ENCODE measurements around the gene CHEK1.

CHEK1 gene

DNA sequence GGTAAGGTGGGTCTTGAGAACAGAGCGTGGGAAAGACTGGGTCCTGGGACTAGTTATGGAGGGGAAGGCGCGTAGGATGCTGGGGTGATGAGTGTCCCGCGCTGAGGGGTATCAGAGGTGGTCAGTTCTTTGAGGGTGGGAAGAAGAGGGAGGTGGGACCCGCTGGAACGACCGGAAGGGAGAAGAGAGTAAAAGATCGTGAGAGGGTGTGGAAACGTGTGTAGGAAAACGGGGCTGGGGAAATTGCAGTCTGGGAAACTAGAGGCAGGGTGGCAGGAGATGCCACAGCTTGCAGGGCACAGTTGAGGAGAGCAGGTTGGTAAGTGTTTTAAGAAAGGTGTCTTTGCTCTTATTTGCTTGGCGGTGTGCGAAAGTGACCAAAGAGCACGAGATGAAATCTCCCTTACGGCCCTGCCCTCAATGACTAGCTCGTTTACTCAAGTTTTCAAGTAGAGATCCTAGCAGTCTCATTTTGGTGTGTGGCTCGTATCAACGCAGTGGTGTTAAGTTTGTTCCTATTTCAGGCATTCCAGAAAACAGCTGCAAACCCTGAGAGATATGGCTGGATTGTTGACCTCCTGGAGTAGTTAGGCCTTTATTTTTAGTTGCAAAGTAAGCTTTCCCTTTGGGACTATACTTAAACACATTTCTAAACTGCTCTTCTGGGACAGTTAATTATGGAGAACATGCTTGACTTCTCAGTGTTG, 31.7 kb upstream of the CHEK1 start:
- peaks cover 15% of the 10 kb centered on the region for H3K36me3 ChIP-seq (ENCODE audit: control insufficient read depth, insufficient read depth, low read length, severe bottlenecking)
- H3K27me3 ChIP-seq (replicated peaks; ENCODE audit: control insufficient read depth, insufficient read depth, low read length) = no peaks in the 10 kb centered on the region
- peaks cover 13% of the 10 kb centered on the region for H3K4me1 ChIP-seq (ENCODE audit: control insufficient read depth, insufficient read depth, low read length)
- H3K9me3 ChIP-seq (ENCODE audit: control insufficient read depth, low read length) = no peaks in the 10 kb centered on the region
- peak overlapping the region; percentile 100 for H3K4me3 ChIP-seq (ENCODE audit: low read length)
- peak overlapping the region; percentile 99 for H3K9ac ChIP-seq (ENCODE audit: low read length)
- DNase-seq (ENCODE audit: low read depth) = peak; percentile 67

GRCh38 chr11:125594958-125595357, 30.0 kb upstream of the CHEK1 start:
- no peak overlapping the region for H3K4me3 ChIP-seq (ENCODE audit: low read length)
- H3K27me3 ChIP-seq (replicated peaks; ENCODE audit: control insufficient read depth, insufficient read depth, low read length) = no peaks in the 10 kb centered on the region
- DNase-seq (ENCODE audit: low read depth) = no peak
- H3K4me1 ChIP-seq (ENCODE audit: control insufficient read depth, insufficient read depth, low read length) = peaks cover 13% of the 10 kb centered on the region
- H3K36me3 ChIP-seq (ENCODE audit: control insufficient read depth, insufficient read depth, low read length, severe bottlenecking) = peaks cover 26% of the 10 kb centered on the region
- no peak overlapping the region for H3K9ac ChIP-seq (ENCODE audit: low read length)
- H3K9me3 ChIP-seq (ENCODE audit: control insufficient read depth, low read length) = no peaks in the 10 kb centered on the region

GRCh38 chr11:125600663-125601062, 24.3 kb upstream of the CHEK1 start:
- H3K9me3 ChIP-seq (ENCODE audit: control insufficient read depth, low read length) = no peaks in the 10 kb centered on the region
- no peaks in the 10 kb centered on the region for H3K27me3 ChIP-seq (replicated peaks; ENCODE audit: control insufficient read depth, insufficient read depth, low read length)
- H3K4me1 ChIP-seq (ENCODE audit: control insufficient read depth, insufficient read depth, low read length) = no peaks in the 10 kb centered on the region
- no peak for DNase-seq (ENCODE audit: low read depth)
- H3K4me3 ChIP-seq (ENCODE audit: low read length) = no peak overlapping the region
- peaks cover 73% of the 10 kb centered on the region for H3K36me3 ChIP-seq (ENCODE audit: control insufficient read depth, insufficient read depth, low read length, severe bottlenecking)
- H3K9ac ChIP-seq (ENCODE audit: low read length) = no peak overlapping the region

GRCh38 chr11:125603207-125603606, 21.8 kb upstream of the CHEK1 start:
- H3K27me3 ChIP-seq (replicated peaks; ENCODE audit: control insufficient read depth, insufficient read depth, low read length) = no peaks in the 10 kb centered on the region
- H3K4me3 ChIP-seq (ENCODE audit: low read length) = no peak overlapping the region
- peak; percentile 62 for DNase-seq (ENCODE audit: low read depth)
- no peaks in the 10 kb centered on the region for H3K9me3 ChIP-seq (ENCODE audit: control insufficient read depth, low read length)
- H3K9ac ChIP-seq (ENCODE audit: low read length) = no peak overlapping the region
- H3K4me1 ChIP-seq (ENCODE audit: control insufficient read depth, insufficient read depth, low read length) = no peaks in the 10 kb centered on the region
- peaks cover 84% of the 10 kb centered on the region for H3K36me3 ChIP-seq (ENCODE audit: control insufficient read depth, insufficient read depth, low read length, severe bottlenecking)

GRCh38 chr11:125605417-125605816, 19.5 kb upstream of the CHEK1 start:
- Histone ChIP-seq H3K4me3 (ENCODE audit: low read length) (no peak overlapping the region), H3K9me3 (ENCODE audit: control insufficient read depth, low read length) (no peaks in the 10 kb centered on the region), H3K9ac (ENCODE audit: low read length) (no peak overlapping the region), H3K27me3 (replicated peaks; ENCODE audit: control insufficient read depth, insufficient read depth, low read length) (no peaks in the 10 kb centered on the region), H3K4me1 (ENCODE audit: control insufficient read depth, insufficient read depth, low read length) (no peaks in the 10 kb centered on the region), H3K36me3 (ENCODE audit: control insufficient read depth, insufficient read depth, low read length, severe bottlenecking) (peaks cover 92% of the 10 kb centered on the region)
- DNase-seq (ENCODE audit: low read depth) = no peak

GRCh38 chr11:125609545-125609944, 15.4 kb upstream of the CHEK1 start:
- no peak for DNase-seq (ENCODE audit: low read depth)
- H3K4me3 ChIP-seq (ENCODE audit: low read length) = no peak overlapping the region
- peaks cover 99% of the 10 kb centered on the region for H3K36me3 ChIP-seq (ENCODE audit: control insufficient read depth, insufficient read depth, low read length, severe bottlenecking)
- no peaks in the 10 kb centered on the region for H3K27me3 ChIP-seq (replicated peaks; ENCODE audit: control insufficient read depth, insufficient read depth, low read length)
- no peak overlapping the region for H3K9ac ChIP-seq (ENCODE audit: low read length)
- no peaks in the 10 kb centered on the region for H3K4me1 ChIP-seq (ENCODE audit: control insufficient read depth, insufficient read depth, low read length)
- H3K9me3 ChIP-seq (ENCODE audit: control insufficient read depth, low read length) = no peaks in the 10 kb centered on the region

DNA sequence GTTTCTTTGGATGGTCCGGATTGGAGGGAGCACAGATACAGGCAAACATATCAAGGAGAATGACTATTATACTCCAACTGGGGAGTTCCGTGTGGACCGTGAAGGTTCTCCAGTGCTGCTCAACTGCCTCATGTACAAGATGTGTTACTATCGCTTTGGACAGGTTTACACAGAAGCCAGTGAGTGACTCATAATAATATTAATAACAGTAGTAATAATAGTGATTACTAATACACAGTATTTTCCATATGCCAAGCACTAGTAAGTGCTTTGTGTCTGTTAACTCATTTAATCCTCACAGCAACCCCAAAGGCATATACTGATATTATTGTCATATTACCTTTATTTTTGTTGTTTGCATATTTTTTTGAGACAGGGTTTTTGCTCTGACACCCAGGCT, 6.6 kb upstream of the CHEK1 start:
- no peak overlapping the region for H3K9ac ChIP-seq (ENCODE audit: low read length)
- peaks cover 12% of the 10 kb centered on the region for H3K4me1 ChIP-seq (ENCODE audit: control insufficient read depth, insufficient read depth, low read length)
- H3K9me3 ChIP-seq (ENCODE audit: control insufficient read depth, low read length) = no peaks in the 10 kb centered on the region
- peaks cover 85% of the 10 kb centered on the region for H3K36me3 ChIP-seq (ENCODE audit: control insufficient read depth, insufficient read depth, low read length, severe bottlenecking)
- no peak overlapping the region for H3K4me3 ChIP-seq (ENCODE audit: low read length)
- H3K27me3 ChIP-seq (replicated peaks; ENCODE audit: control insufficient read depth, insufficient read depth, low read length) = no peaks in the 10 kb centered on the region
- no peak for DNase-seq (ENCODE audit: low read depth)

- Histone ChIP-seq H3K27me3 (replicated peaks; ENCODE audit: control insufficient read depth, insufficient read depth, low read length) (no peaks in the 10 kb centered on the region), H3K9ac (ENCODE audit: low read length) (no peak overlapping the region), H3K9me3 (ENCODE audit: control insufficient read depth, low read length) (no peaks in the 10 kb centered on the region), H3K4me3 (ENCODE audit: low read length) (no peak overlapping the region), H3K36me3 (ENCODE audit: control insufficient read depth, insufficient read depth, low read length, severe bottlenecking) (peaks cover 48% of the 10 kb centered on the region), H3K4me1 (ENCODE audit: control insufficient read depth, insufficient read depth, low read length) (peaks cover 22% of the 10 kb centered on the region)
- DNase-seq (ENCODE audit: low read depth) = peak; percentile 52
Observed at GRCh38 chr11:125621995-125622394, 3.0 kb upstream of the CHEK1 start.

GRCh38 chr11:125623064-125623463, 1.9 kb upstream of the CHEK1 start:
- no peak for DNase-seq (ENCODE audit: low read depth)
- Histone ChIP-seq H3K9ac (ENCODE audit: low read length) (no peak overlapping the region), H3K36me3 (ENCODE audit: control insufficient read depth, insufficient read depth, low read length, severe bottlenecking) (peaks cover 38% of the 10 kb centered on the region), H3K9me3 (ENCODE audit: control insufficient read depth, low read length) (no peaks in the 10 kb centered on the region), H3K4me3 (ENCODE audit: low read length) (no peak overlapping the region), H3K4me1 (ENCODE audit: control insufficient read depth, insufficient read depth, low read length) (peaks cover 24% of the 10 kb centered on the region), H3K27me3 (replicated peaks; ENCODE audit: control insufficient read depth, insufficient read depth, low read length) (no peaks in the 10 kb centered on the region)

- H3K9ac ChIP-seq (ENCODE audit: low read length) = peak overlapping the region; percentile 97
- H3K36me3 ChIP-seq (ENCODE audit: control insufficient read depth, insufficient read depth, low read length, severe bottlenecking) = peaks cover 16% of the 10 kb centered on the region
- H3K4me3 ChIP-seq (ENCODE audit: low read length) = peak overlapping the region; percentile 83
- no peaks in the 10 kb centered on the region for H3K27me3 ChIP-seq (replicated peaks; ENCODE audit: control insufficient read depth, insufficient read depth, low read length)
- peaks cover 24% of the 10 kb centered on the region for H3K4me1 ChIP-seq (ENCODE audit: control insufficient read depth, insufficient read depth, low read length)
- no peaks in the 10 kb centered on the region for H3K9me3 ChIP-seq (ENCODE audit: control insufficient read depth, low read length)
- no peak for DNase-seq (ENCODE audit: low read depth)
Observed at GRCh38 chr11:125625225-125625629, 264 bp downstream of the CHEK1 start.

DNA sequence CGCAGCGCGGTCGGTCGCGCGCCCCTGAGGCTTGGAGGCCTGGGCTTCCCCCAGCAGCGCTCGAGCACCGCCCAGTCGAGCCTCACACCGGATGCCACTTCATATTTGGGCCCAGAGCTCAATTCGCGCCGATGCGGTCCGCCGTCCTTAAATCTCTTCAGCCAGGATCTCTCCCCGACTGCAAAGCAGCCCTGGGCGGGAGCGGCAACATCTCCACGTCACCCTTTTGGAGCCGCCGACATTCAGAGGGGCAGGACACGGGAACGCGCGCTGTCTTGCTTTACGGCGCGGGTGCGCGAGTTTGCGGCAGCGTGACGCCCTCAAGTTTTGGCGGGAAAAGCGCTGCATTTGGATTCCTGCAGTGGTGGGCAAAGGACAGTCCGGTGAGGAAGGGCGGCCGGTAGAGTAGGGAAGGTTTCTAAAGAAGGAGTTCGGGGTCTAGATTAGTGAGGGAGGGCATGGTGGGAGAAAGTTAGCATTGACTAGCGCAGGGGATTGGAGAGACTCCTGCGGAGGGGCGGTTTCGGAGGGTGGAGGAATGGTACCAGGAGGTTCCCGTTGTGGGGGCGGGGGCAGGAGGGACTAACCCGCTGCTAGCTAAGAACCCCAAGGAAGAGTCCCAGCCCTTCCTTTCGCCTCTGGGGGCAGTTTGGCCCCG, 796 bp downstream of the CHEK1 start:
- Histone ChIP-seq H3K4me3 (ENCODE audit: low read length) (peak overlapping the region; percentile 83), H3K27me3 (replicated peaks; ENCODE audit: control insufficient read depth, insufficient read depth, low read length) (no peaks in the 10 kb centered on the region), H3K9me3 (ENCODE audit: control insufficient read depth, low read length) (no peaks in the 10 kb centered on the region), H3K4me1 (ENCODE audit: control insufficient read depth, insufficient read depth, low read length) (peaks cover 24% of the 10 kb centered on the region), H3K9ac (ENCODE audit: low read length) (peak overlapping the region; percentile 97), H3K36me3 (ENCODE audit: control insufficient read depth, insufficient read depth, low read length, severe bottlenecking) (peaks cover 11% of the 10 kb centered on the region)
- peak; percentile 94 for DNase-seq (ENCODE audit: low read depth)
